NCI-H2196 (cell line): ENCODE data around the gene ALPK1.
A peak's percentile ranks its signal among the peaks of the same experiment; 100 is the strongest.
"Not testable (repeated sequence)": the region's sequence is repeated elsewhere in the genome, so short reads cannot be mapped to it uniquely, and the experiment has no call there.

Source experiments
- DNase-seq: peaks from one replicate; lab custom pipeline; 2025; ENCODE audit not compliant: unreplicated experiment; lab: John Stamatoyannopoulos, UW

Gene ALPK1

DNA sequence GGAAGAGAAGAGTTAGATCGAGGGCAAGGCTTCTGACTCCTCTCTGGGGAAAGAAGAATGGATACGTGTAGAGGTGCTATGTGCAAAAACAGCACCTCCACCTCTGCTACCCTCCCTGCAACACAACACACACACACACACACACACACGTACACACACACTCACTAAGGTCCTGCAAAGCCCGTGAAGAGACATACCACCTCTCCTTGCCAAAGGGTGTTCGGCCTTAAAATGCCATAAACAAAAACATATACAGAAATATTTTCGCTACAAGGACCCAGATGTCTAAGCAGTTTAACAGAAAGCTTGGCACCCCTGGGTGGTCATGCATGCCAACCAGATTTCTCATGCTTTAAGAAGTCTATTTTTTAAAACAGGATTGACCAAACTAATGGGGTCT is 13.0 kb upstream of the ALPK1 start:
- no peak for DNase-seq

DNA sequence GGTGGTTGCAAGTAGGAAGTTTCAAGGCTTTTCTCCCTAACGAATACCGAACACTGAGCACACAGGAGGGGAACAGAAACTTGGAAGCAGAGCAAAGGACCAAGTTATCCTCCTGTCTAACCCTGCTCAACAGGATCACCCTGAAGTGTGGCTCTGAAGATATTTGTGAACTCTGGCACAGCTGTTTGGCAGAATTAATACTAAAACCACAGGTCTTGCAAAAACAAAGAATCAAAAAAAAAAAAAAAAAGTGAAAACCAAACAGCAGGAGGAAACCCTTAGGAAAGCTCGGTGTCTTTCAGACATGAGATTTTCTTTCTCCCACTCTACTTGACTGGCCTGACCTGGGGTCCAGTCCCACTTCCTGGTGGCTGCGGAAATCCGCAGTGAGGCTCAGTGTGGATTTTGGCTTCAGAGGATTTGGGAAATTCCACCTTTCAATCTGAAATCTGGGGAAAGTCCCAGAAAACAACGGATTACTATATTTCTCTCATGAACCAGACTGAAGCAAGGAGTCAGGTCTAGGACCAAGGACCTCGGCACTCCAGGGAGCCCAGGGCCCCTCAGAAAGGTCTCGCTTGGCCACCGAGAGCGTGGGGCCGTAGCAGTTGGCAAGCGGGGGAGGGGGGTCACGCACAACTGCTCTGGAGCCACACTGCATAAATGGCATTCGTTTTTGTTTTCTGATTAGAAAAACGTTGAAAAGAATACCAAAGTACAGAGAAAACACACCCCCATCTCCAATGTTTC is 12.3 kb upstream of the ALPK1 start:
- DNase-seq = no peak

DNA sequence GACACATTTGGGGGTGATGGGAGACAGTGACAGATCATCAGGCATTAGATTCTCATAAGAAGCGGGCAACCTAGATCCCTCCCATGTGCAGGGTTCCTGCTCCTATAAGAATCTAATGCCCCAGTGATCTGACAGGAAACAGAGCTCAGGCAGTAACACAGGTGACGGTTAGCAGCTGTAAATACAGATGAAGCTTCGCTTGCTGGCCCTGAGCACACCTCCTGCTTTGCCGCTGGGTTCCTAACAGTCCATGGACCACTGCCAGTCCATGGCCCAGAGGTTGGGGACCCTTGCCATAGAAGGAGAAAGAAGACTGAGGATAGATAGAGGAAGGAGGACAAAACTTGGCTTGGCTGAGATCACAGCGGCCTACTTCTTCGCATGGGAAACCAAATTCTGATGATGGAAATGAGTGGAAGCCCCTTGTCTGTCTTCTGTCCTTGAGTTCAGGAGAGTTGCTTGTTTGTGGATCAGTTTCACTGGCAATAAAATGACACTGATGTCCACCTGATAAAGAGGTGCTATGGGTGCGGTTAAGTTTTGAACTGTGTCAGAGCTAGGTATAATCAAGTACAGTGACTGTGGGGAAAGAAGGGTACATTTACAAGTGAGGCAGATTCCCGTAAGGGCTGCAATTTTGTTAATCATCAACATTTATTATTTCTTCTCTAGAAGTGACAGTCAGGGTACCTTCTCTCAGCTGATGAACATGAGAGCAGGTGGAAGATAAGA is 9.7 kb upstream of the ALPK1 start:
- no peak for DNase-seq

DNA sequence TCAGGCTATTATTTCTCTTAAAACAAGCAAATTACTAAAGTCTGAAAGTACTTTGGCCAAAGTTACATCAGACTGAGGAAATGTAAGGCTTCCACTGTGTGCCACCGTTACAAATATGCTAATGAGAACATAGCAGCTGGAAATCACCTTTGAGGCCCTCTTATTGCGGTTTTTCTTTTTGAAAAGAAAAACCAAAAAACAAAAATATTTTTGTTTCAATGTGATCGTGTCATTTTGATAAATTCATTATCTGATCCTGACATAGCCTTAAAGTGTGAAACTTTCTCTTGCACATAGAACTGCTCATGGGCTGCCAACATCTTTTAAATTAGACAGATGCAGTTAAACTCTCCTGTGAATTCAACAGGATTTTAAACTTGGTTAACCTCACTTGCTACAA is 8.7 kb upstream of the ALPK1 start:
- DNase-seq = no peak

DNA sequence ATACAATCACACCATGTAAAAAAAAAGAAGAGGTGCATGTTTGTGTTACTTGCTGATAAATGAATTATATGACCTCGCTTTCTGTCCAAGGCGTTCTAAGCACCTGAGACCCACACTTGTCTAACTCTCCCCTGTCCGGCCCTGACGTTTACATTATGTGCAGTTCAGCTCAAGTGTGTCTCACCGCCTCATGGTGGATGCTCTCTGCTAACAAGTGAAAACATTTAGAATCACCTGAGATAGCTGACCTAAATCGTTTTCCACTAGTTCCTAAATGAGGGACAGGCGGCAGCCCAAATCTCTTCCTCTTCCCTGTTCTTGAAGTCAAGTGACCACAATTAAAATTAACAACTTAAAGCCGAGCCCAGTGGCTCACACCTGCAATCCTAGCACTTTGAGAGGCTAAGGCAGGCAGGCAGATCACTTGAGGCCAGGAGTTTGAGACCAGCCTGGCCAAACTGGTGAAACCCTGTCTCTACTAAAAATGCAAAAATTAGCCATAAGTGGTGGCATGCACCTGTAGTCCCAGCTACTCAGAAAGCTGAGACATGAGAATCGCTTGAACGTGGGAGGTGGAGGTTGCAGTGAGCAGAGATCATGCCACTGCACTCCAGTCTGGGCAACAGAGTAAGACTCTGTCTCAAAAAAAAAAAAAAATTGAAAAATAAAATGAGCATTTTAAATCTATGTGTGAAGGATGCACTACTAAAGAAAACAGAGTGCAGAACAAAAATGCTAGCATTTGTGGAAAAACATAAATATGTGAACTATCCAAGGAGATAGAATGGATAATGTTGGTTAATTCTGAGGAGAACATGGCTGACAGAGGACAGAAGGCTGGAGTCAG is 7.5 kb upstream of the ALPK1 start:
- no peak for DNase-seq

DNA sequence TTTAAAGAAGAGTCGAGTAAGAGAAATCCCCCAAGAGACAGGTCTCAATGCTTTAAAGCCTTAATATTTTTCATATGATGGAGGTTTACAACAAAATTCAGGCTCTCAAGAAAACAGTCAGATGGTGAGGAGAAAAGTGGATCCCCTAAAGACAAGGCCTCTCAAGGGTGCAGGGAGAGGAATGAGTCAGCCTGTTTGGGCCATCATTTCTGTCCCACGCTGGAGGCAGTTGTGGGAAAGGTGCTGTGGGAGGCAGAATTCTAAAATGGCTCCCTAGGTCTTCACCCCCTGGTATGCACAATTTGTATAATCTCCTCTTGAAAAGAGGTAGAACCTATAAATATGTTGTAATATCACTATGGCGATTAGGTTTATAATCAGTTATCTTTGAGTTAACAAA is 6.8 kb upstream of the ALPK1 start:
- no peak for DNase-seq

DNA sequence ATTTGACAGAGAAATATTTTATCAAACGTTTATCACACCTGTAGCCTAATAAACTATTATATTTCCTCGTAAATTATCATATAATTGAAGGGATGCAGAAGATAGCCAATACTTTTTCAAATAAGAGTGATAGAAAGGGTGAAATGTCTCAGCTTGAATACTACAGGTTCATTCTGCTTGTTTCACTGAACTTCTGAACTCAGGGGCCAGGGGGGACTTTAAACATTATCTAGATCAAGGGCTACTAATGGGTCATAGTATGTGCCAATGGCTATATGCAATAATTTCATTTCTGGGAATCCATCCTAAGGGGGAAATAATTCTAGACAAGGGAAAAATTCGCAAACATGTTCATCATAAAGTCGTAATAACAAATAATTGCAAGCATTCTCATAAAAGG is 2.6 kb downstream of the ALPK1 start:
- no peak for DNase-seq

DNA sequence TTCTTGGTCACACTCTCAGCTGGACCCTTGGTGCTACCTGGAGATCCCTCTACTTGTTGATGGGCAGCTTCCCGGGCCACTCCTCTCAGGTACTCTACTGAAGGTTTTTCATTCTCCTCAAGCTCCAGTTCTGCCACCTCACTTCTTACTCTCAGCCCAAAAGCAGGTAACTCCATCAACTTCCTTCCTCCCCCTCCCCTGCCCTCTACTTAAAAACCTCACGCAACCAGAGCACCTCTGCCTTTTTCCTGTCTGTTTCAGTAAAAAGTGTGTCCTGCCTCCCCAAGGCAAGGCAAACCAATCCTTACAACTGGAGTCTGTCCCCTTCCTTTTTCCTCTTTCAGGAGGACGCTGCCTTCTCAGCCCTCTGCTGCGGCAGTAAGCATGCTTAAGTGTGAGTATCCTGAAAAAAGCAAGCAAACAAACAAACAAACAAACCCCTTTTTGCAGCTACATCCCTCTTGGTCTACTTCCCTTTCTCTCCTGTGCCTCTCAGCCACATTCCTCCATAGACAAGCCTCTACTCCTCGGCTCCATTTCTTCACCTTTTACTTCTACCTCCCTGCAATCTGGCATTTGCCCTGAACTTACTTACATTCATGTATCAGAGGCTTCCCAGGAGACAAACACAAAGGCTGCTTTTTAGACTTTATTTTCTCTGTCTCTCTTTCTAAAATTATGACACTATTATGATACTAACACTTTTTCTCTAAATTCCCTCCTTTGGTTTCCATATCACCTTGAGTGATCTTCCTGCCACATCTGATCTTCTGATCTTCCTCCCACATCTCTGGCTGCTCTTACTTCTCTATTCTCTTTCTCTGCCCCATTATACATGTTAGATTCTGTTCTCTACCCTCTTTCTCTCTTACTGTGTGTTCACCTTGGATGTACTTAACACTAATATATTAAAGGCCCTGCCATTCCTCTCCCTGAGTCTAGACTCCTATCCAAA is 5.4 kb downstream of the ALPK1 start:
- DNase-seq = no peak

DNA sequence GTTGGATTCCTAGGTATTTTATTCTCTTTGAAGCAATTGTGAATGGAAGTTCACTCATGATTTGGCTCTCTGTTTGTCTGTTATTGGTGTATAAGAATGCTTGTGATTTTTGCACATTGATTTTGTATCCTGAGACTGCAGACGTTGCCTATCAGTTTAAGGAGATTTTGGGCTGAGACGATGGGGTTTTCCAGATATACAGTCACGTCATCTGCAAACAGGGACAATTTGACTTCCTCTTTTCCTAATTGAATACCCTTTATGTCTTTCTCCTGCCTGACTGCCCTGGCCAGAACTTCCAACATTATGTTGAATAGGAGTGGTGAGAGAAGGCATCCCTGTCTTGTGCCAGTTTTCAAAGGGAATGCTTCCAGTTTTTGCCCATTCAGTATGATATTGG is 8.3 kb downstream of the ALPK1 start:
- DNase-seq = not testable (repeated sequence)

DNA sequence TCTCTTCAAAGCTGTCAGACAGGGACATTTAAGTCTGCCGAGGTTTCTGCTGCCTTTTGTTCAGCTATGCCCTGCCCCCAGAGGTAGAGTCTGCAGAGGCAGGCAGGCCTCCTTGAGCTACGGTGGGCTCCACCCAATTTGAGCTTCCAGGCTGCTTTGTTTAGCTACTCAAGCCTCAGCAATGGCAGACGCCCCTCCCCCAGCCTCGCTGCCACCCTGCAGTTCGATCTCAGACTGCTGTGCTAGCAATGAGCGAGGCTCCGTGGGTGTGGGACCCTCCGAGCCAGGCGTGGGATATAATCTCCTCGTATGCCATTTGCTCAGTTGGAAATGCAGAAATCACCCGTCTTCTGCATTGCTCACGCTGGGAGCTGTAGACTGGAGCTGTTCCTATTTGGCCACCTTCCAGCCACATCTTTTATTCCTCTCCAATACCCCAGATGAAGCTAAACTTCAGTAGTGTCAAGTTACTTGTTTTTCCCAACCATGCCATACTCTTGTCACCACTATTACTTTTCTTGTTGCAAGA is 12.2 kb downstream of the ALPK1 start:
- not testable (repeated sequence) for DNase-seq

DNA sequence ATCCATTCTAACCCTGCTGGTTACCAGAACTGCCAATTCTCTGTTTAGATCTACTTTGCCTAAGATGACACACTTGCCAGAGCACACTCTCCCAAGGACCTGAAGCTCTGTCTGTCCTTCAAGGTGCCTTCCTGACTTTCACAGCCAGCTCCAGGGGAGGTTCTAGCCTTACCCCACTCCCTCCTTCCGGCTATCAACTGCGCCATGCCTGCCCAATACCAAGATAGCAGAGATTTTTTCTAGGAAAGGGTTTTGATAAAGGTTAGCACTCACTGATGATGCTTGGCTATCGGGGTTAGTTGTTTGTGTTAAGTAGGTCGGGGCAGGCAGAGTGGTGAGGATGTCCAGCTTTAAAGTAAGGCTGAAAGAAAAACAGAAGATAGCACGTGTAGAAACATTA is 14.3 kb downstream of the ALPK1 start:
- DNase-seq = no peak

DNA sequence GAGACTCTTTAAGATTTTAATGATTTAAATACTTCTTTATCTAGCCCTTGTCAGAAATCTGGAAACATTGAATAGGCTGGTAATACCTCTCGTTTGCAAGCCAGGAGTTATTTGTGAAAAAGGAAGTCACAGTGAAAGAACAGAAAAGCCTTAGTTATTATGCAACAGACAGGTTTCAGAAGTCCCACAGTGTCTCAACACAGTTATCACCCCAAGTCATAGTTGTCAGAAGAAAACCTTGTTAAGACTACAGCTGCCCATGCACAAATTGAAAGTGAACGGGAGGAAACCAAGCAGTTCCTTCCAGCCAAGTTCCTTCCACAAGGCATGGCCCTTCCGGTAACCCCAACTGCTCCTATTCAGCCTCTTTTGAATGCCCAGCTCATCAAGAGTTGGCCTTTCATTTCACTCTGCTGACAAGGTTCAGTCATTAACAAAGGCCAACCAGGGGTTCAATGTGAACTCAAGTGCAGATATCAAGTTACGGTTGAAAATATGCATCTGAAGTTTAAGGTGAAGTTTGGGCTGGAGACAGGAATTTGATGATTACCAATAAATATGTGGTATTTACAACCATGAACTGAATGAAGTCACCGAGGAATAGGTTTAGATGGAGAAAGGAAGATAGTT is 15.6 kb downstream of the ALPK1 start:
- DNase-seq = no peak

DNA sequence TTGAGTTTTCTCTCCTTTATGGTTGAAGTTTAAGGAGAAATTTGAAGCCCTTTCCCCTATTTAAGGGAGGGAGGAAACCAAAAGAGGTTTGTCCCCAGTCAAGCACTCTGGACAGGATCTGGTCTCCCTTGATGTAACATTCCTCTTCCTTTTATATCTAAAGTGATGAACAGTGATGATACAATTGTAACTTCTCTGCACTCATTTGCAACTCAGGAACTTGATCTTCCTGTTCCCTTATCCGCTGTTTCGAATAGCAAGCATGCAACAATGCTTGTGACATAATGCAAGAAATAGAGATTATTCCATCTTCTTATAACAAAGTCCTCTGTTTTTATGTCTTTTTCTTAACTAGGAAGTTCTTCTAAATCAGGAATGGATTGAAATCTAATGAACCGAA is 18.3 kb downstream of the ALPK1 start:
- no peak for DNase-seq

DNA sequence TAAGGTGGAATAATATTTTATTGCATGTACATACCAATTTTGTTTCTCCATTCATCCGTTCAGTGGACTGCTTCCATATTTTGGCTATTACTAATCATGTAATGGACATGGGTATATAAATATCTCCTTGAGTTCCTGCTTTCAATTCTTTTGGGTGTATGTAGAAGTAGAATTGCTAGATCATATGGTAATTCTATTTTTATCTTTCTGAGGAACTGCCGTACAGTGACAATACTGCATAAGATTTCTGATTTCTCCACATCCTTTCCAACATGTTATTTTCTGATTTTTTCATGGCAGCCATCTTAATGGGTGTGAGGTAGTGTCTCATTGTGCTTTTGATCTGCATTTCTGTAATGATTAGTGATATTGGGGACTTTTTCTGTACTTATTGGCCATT is 19.2 kb downstream of the ALPK1 start:
- DNase-seq = no peak

DNA sequence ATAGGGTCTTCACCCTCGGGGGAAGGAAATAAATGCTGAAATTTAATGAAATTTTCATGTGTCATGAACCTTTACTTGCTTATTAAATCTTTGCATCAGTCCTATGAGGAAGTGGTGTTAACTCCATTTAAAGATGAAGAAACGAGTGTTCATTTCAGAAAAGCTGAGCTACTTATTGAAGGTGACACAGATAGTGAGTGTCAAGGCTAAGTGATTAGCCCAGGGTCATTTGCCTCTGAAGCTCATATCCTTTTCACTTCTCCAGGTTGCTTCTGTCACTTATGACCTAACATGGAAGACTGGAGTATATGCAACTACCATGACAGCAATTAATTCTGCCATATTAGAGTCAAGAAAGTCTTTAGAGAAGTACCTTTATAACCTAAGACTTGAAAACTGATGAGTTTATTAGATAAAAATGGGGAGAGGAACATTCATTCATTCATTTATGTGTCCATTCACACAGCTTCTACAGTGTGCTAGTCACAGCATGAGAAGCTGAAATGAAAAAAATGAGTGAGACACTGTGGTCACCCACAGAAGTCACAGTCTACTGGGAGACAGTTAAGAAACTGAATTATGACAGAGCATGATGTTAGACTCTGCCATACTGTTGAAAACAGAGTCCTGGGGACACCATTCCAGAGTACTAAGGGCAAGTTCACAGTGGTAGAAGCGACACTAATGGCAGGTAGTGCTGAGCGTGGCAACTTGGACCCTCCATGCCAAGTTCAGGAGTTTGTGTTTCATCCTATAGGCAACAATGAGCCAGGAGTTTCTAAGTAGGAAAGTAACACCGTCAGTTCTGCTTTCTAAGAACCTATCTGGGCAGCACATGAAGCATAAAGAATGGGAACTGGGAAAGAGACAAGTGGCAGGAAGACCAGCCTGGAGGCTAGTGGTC is 21.3 kb downstream of the ALPK1 start:
- no peak for DNase-seq

DNA sequence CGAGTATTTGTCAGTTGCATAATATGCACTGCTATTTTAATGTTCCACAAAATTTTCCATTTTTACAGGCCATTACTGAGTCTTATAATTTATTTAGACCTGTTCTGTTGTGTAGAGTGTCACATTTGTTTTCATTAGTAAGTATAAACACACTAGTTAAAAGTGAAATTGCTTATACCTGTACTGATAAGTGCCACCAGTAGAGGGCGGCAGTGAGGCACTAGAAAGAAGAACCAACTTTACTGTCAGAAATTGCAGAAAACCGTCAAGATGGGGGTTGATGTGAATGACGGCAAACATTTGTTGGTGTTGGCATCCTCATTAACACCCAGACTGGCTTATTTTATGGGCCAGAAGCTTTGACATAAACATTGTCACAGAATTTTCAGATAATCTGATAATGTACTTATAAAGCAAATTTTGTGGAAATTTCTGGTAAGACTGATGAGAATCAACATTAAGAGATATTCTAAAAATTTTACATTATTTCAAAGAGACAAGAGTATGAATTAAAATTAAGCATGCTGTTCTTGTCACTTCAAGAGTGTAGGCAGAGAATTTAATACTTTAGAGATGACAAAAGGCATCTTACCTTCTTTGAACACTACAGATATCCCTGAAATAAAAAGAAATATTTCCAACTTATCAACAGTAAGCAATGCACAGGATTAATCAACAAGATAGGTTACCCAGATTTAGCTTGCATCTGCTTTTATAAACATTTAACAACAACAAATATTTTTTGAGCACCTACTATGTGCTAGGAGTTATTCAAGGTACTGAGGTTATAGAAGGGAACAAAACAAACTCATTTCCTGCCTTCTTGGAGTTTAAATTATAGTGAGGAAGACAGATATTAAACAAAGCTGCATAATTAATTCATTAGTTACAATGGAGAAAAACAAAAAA is 24.9 kb downstream of the ALPK1 start:
- peak; percentile 25 for DNase-seq

DNA sequence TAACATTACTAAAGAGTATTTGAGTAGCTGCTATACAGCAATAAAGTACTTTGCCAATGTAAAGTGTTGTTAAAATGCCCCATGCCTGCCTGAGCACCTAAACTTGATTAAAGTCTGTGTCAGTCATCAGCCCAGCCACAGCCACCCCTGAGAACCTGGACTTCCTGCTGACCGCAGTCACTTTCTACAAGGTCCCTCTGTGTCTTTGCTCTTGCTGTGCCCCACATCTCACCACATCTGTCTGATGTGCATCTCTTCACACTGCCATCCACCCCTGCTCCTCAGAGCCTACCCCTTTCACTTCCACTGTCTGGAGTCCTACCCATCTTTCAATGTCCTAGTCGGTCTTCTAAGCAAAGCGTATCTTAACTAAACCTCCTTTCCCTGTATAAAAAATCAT is 25.7 kb downstream of the ALPK1 start:
- no peak for DNase-seq

DNA sequence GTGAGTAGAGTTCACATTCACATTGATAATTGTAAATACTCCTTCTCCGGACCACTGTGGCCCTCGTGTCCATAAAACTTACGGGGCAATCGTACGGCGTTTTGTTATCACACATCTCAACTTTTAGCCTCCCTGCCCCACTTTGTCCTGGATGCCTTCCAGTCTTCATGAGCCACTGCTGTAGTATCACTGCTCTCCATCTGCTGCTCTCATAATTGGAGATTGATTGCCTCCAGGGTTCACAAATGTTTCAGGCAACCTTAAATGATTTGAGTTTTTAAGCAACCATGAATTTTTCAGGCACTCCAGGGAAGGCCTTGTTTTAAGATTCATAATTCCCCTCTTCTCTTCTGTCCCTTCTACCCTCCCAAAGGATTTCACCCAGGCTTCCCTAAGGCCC is 28.4 kb downstream of the ALPK1 start:
- no peak for DNase-seq
